GM19025 (cell line): ENCODE data around the gene ALG12.
A peak's percentile ranks its signal among the peaks of the same experiment; 100 is the strongest.

Experiments
- ATAC-seq: cut with Tn5 transposase; IDR thresholded peaks from one replicate; pipeline ENCODE4 v1.9.1; 2021; ENCODE audit warnings: mild to moderate bottlenecking, low read depth, moderate library complexity; ENCODE audit not compliant: unreplicated experiment

The ALG12 gene

GRCh38 chr22:49871482-49871881 is 46.8 kb downstream of the ALG12 start:
- ATAC-seq: no peak

- ATAC-seq: no peak
These were observed 48.2 kb downstream of the ALG12 start for GRCh38 chr22:49869845-49870712.

- no peak for ATAC-seq
These were observed 49.0 kb downstream of the ALG12 start for GRCh38 chr22:49869086-49869830.

- no peak for ATAC-seq
These were observed 50.7 kb downstream of the ALG12 start for GRCh38 chr22:49867303-49868265.

- ATAC-seq: no peak
These were observed 51.6 kb downstream of the ALG12 start for GRCh38 chr22:49866646-49867045.

GRCh38 chr22:49866134-49866533 is 52.1 kb downstream of the ALG12 start:
- ATAC-seq: no peak

GRCh38 chr22:49865156-49865555 is 53.1 kb downstream of the ALG12 start:
- ATAC-seq: no peak

GRCh38 chr22:49863931-49864330 is 54.3 kb downstream of the ALG12 start:
- ATAC-seq: no peak

- no peak for ATAC-seq
These were observed 55.8 kb downstream of the ALG12 start for GRCh38 chr22:49862496-49862776.

- no peak for ATAC-seq
These were observed 56.4 kb downstream of the ALG12 start for GRCh38 chr22:49861642-49862495.

- no peak for ATAC-seq
These were observed 59.4 kb downstream of the ALG12 start for GRCh38 chr22:49858827-49859226.

GRCh38 chr22:49856766-49857618 is 61.2 kb downstream of the ALG12 start:
- no peak for ATAC-seq

- ATAC-seq: no peak
These were observed 61.9 kb downstream of the ALG12 start for GRCh38 chr22:49856343-49856742.

- ATAC-seq: no peak
These were observed 62.9 kb downstream of the ALG12 start for GRCh38 chr22:49855251-49855911.

GRCh38 chr22:49853981-49854831 is 64.0 kb downstream of the ALG12 start:
- peak; percentile 28 for ATAC-seq

- ATAC-seq: peak; percentile 74
These were observed 65.0 kb downstream of the ALG12 start, which contains the start of gene ZBED4 for GRCh38 chr22:49852898-49853894. TSS of gene ZBED4 (plus strand) at chr22:49853844. CDS start at chr22:49883663, 29,819 bp downstream.
